ENCODE data around the gene PKNOX2. TPM values are rescaled to one million over a fixed set of nuclear protein-coding genes. Genes with fewer than 3 reads are reported as not detected.

The PKNOX2 gene
- total and polyA plus RNA-seq, 2 of the 8 experiments (the other 6 are each of a cell fraction or from before 2014, with no cell fraction given), result 2.0 TPM

GRCh38 chr11:125371431-125371935, 206.9 kb downstream of the PKNOX2 start (continued):
- TF ChIP-seq ATF3 (IDR thresholded peaks at IDR 0.05; ENCODE audit: insufficient read depth, low read depth, low read length) (no peak), KDM1A (IDR thresholded peaks at IDR 0.05; ENCODE audit: borderline replicate concordance, low read length) (0 out of 2 replicates have a peak, but pooled peaks have one; percentile 26), HDAC6 (IDR thresholded peaks at IDR 0.05; ENCODE audit: low read depth, low read length) (no peak), TCF12 (IDR thresholded peaks at IDR 0.05; ENCODE audit: low read depth, low read length) (peak; percentile 99), KDM5A (IDR thresholded peaks at IDR 0.05; ENCODE audit: low read length) (no peak), YY1 (IDR thresholded peaks at IDR 0.05; ENCODE audit: low read depth, low read length) (peak; percentile 71; the same call in 1 of the 2 replicates), RAD21 (IDR thresholded peaks at IDR 0.05 in 1 of 2, conservative IDR thresholded peaks at IDR 0.05 in 1 of 2; ENCODE audit: low read depth in 2 of 2, low read length in 2 of 2) (peak; percentile 24 to 38; a peak in 3 of 4 replicates), SAP30 (IDR thresholded peaks at IDR 0.05; ENCODE audit: insufficient read depth, insufficient replicate concordance, low read length) (no peak), ASH2L (IDR thresholded peaks at IDR 0.05; ENCODE audit: low read length) (peak; percentile 94), TBP (IDR thresholded peaks at IDR 0.05; ENCODE audit: low read depth, low read length) (no peak; the same call in 1 of the 2 replicates), JUN (IDR thresholded peaks at IDR 0.05; ENCODE audit: low read depth, low read length) (no peak), CHD2 (IDR thresholded peaks at IDR 0.05; ENCODE audit: low read length) (peak; percentile 60; the same call in 1 of the 2 replicates), POLR2AphosphoS5 (IDR thresholded peaks at IDR 0.05; ENCODE audit: low read depth, low read length) (peak; percentile 61; the same call in 1 of the 2 replicates), SIN3A (conservative IDR thresholded peaks at IDR 0.05 in 1 of 2, IDR thresholded peaks at IDR 0.05 in 1 of 2; ENCODE audit: low read depth in 1 of 2, low read length in 2 of 2) (0 out of 4 replicates have a peak, but pooled peaks of 1 of the 2 experiments have one; percentile 28), BACH1 (IDR thresholded peaks at IDR 0.05; ENCODE audit: low read length) (no peak), RBBP5 (IDR thresholded peaks at IDR 0.05; ENCODE audit: borderline replicate concordance, low read depth, low read length) (peak; percentile 98), CREB1 (IDR thresholded peaks at IDR 0.05) (0 out of 2 replicates have a peak, but pooled peaks have one; percentile 7), EP300 (IDR thresholded peaks at IDR 0.05; ENCODE audit: borderline replicate concordance in 1 of 2, low read depth in 2 of 2, low read length in 2 of 2) (peak; percentile 28 to 87; a peak in 2 of 3 replicates)

Data from H1 (cell line).